ENCODE data around the gene PIEZO2. TPM values are rescaled to one million over a fixed set of nuclear protein-coding genes. Genes with fewer than 3 reads are reported as not detected.

Gene PIEZO2
- total and polyA plus RNA-seq, 2 of the 8 experiments (the other 6 are each of a cell fraction or from before 2014, with no cell fraction given): 4.7 to 16.5 TPM

DNA sequence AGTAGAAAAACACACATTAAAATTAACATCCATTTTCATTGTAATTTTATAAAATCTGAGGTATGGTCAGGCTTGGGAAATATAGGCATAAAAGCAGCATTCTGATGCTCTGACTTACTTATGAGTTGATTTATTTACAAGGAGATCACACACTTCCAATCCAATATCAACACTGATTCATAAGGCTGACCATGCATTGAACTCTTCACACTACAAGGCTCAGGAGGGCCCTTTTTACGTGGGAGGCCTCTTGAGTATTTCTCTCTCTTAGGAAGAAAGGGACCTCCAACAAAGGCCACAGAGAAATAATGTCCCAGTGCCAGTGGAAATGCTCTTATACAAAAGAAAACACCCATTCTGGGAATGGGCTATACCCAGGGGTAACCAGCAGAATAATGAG lies 400.7 kb downstream of the PIEZO2 start:
- H2BK15ac ChIP-seq (ENCODE audit: low read length): no peak overlapping the region
- 100% methylated on average over 1 of the region's 1 CpG; no CpG with 5 or more reads in 1 of the 2 experiments for WGBS, 2 experiments (ENCODE audit: extremely low coverage in 1 of 2, insufficient coverage in 1 of 2, insufficient read length in 1 of 2, insufficient replicate concordance in 2 of 2, low coverage in 1 of 2, low lambda C conversion rate in 2 of 2, missing lambda C conversion rate in 1 of 2)
- no peak overlapping the region for H3K9ac ChIP-seq (replicated peaks in 1 of 4; ENCODE audit: extremely low read depth in 1 of 4, low read depth in 3 of 4, low read length in 3 of 4)
- no peaks in the 10 kb centered on the region for H3K79me2 ChIP-seq (ENCODE audit: control insufficient read depth in 1 of 2, insufficient read depth in 2 of 2, low read length in 2 of 2)
- no peaks in the 10 kb centered on the region for H3K79me1 ChIP-seq (ENCODE audit: low read depth, low read length)
- H2BK5ac ChIP-seq (ENCODE audit: low read depth, low read length): no peak overlapping the region
- H4K91ac ChIP-seq (replicated peaks; ENCODE audit: insufficient read length, low read length): no peak overlapping the region
- H4K20me1 ChIP-seq (replicated peaks in 1 of 2; ENCODE audit: control insufficient read depth in 1 of 2, insufficient read depth in 2 of 2, low read length in 2 of 2): no peaks in the 10 kb centered on the region
- no peaks in the 10 kb centered on the region for H3K27me3 ChIP-seq (replicated peaks in 1 of 4; ENCODE audit: control insufficient read depth in 3 of 4, extremely low read depth in 1 of 4, insufficient read depth in 3 of 4, low read length in 3 of 4)
- peaks cover 0 to 1% (median 0%) of the 10 kb centered on the region in 4 experiments; a peak in 1 of 7 replicates for H3K4me1 ChIP-seq (replicated peaks in 1 of 4; ENCODE audit: control insufficient read depth in 3 of 4, insufficient read depth in 4 of 4, low read length in 3 of 4)
- no peaks in the 10 kb centered on the region for H3K36me3 ChIP-seq (ENCODE audit: control insufficient read depth in 2 of 4, insufficient read depth in 4 of 4, low read length in 3 of 4)
- H2AK5ac ChIP-seq (ENCODE audit: low read depth, low read length): no peak overlapping the region
- H3K9me3 ChIP-seq (ENCODE audit: insufficient read depth in 2 of 2, low read depth in 1 of 2, low read length in 1 of 2): no peaks in the 10 kb centered on the region
- no peak overlapping the region for H3K23ac ChIP-seq (ENCODE audit: insufficient read length)
- no peak overlapping the region for H2BK20ac ChIP-seq (ENCODE audit: low read length)
- H3K14ac ChIP-seq (ENCODE audit: insufficient read length): no peak overlapping the region
- ChIA-PET POLR2A (ENCODE audit: partially characterized antibody) (no interaction called here), CTCF (ENCODE audit: partially characterized antibody) (no interaction called here)
- no peak overlapping the region for H3K27ac ChIP-seq (ENCODE audit: low read depth, low read length)
- H3K4me2 ChIP-seq (ENCODE audit: insufficient read depth in 1 of 2, low read depth in 2 of 2, low read length in 2 of 2): no peak overlapping the region
- H2BK120ac ChIP-seq (replicated peaks; ENCODE audit: low read depth, low read length): no peak overlapping the region
- no peak overlapping the region for H4K5ac ChIP-seq (ENCODE audit: insufficient read length, low read depth, low read length)
- H3K23me2 ChIP-seq (ENCODE audit: low read depth, low read length): no peaks in the 10 kb centered on the region
- DNase-seq (ENCODE audit: low read depth in 1 of 2, low spot score in 2 of 2) (no peak), FAIRE-seq (no peak)
- H2AFZ ChIP-seq (ENCODE audit: low read length): no peak overlapping the region
- no peak overlapping the region for H3K4ac ChIP-seq (replicated peaks; ENCODE audit: insufficient read length, low read depth, low read length)
- no peak overlapping the region for H4K8ac ChIP-seq (ENCODE audit: extremely low read depth, insufficient read depth, low read length)
- no peak overlapping the region for H3K4me3 ChIP-seq (ENCODE audit: extremely low read depth in 1 of 4, insufficient read depth in 2 of 4, low read depth in 3 of 4, low read length in 4 of 4)
- no peak overlapping the region for H3K56ac ChIP-seq (replicated peaks; ENCODE audit: insufficient read length, low read depth, low read length)
- no peak overlapping the region for H2BK12ac ChIP-seq (ENCODE audit: low read depth, low read length)
- H3K18ac ChIP-seq (ENCODE audit: extremely low read depth, low read length): no peak overlapping the region
- TF ChIP-seq JUN (IDR thresholded peaks at IDR 0.05; ENCODE audit: low read depth, low read length): no peak
- TF ChIP-seq NANOG (IDR thresholded peaks at IDR 0.05; ENCODE audit: insufficient read depth, low read depth, low read length, poor library complexity, severe bottlenecking): no peak
- no peak for TF ChIP-seq KDM4A (IDR thresholded peaks at IDR 0.05; ENCODE audit: low read depth, low read length, severe bottlenecking)
- TF ChIP-seq MAFK (IDR thresholded peaks at IDR 0.05; ENCODE audit: low read depth, low read length): no peak
